HG03558 (cell line): ENCODE data around the gene PKN3.
"Not testable (repeated sequence)": the region's sequence is repeated elsewhere in the genome, so short reads cannot be mapped to it uniquely, and the experiment has no call there.

ENCODE experiments used
- ATAC-seq: cut with Tn5 transposase; IDR thresholded peaks from one replicate; pipeline ENCODE4 v1.9.1; 2021; ENCODE audit warnings: moderate number of reproducible peaks; ENCODE audit not compliant: unreplicated experiment; ENCODE audit errors: extremely low read depth

The PKN3 gene

GRCh38 chr9:128689820-128690683 is 12.3 kb upstream of the PKN3 start:
- ATAC-seq, result no peak

- ATAC-seq, result no peak
Observed at GRCh38 chr9:128690684-128691034, 11.6 kb upstream of the PKN3 start.

GRCh38 chr9:128693738-128694137 is 8.6 kb upstream of the PKN3 start:
- not testable (repeated sequence) for ATAC-seq

GRCh38 chr9:128694344-128694743 is 8.0 kb upstream of the PKN3 start:
- no peak for ATAC-seq

- no peak for ATAC-seq
Observed at GRCh38 chr9:128696923-128697707, 5.2 kb upstream of the PKN3 start.

- ATAC-seq, result not testable (repeated sequence)
Observed at GRCh38 chr9:128699096-128699795, 3.1 kb upstream of the PKN3 start.

- ATAC-seq, result no peak
Observed at GRCh38 chr9:128701227-128701854, 962 bp upstream of the PKN3 start.

- no peak for ATAC-seq
Observed at GRCh38 chr9:128702949-128703615, 779 bp downstream of the PKN3 start.

- ATAC-seq, result no peak
Observed at GRCh38 chr9:128703616-128704355, 1.5 kb downstream of the PKN3 start.

GRCh38 chr9:128704356-128704670 is 2.0 kb downstream of the PKN3 start:
- ATAC-seq, result no peak

GRCh38 chr9:128705051-128705965 is 3.0 kb downstream of the PKN3 start:
- no peak for ATAC-seq

- no peak for ATAC-seq
Observed at GRCh38 chr9:128706045-128706444, 3.7 kb downstream of the PKN3 start.

- ATAC-seq, result no peak
Observed at GRCh38 chr9:128706671-128707381, 4.5 kb downstream of the PKN3 start.

GRCh38 chr9:128707446-128707845 is 5.1 kb downstream of the PKN3 start:
- ATAC-seq, result no peak

- no peak for ATAC-seq
Observed at GRCh38 chr9:128712451-128713410, 10.4 kb downstream of the PKN3 start.

GRCh38 chr9:128713411-128713780 is 11.1 kb downstream of the PKN3 start:
- ATAC-seq, result no peak
